D721Med (cell line): Measurements from ENCODE around the gene GPC6.
"Not testable (repeated sequence)": the region's sequence is repeated elsewhere in the genome, so short reads cannot be mapped to it uniquely, and the experiment has no call there.

Source experiments
- DNase-seq: peaks from one replicate; pipeline ENCODE4 v3.0.0; 2011; ENCODE audit warnings: low spot score; ENCODE audit not compliant: insufficient read length
- FAIRE-seq: peaks from 2 replicates; lab custom pipeline; 2011; peaks lifted over from hg19 to GRCh38; lab: Jason Lieb, UNC
- CTCF ChIP-seq: IDR thresholded peaks from 2 replicates; pipeline ENCODE4 v1.5.1; 2012; ENCODE audit warnings: mild to moderate bottlenecking, control low read depth; ENCODE audit not compliant: insufficient read depth; ENCODE audit errors: missing control alignments

Gene GPC6

GRCh38 chr13:93307651-93308050, 81.0 kb downstream of the GPC6 start:
- FAIRE-seq (no peak), DNase-seq (no peak)
- no peak for TF ChIP-seq CTCF

- no peak for TF ChIP-seq CTCF
- FAIRE-seq, result peak; percentile 71
These were observed 83.4 kb downstream of the GPC6 start for GRCh38 chr13:93309886-93310523.

GRCh38 chr13:93316841-93317240, 90.2 kb downstream of the GPC6 start:
- no peak for DNase-seq
- TF ChIP-seq CTCF, result no peak
- FAIRE-seq, result peak; percentile 58

More at GRCh38 chr13:93309886-93310523, 83.4 kb downstream of the GPC6 start:
- DNase-seq, result no peak

- DNase-seq (no peak), FAIRE-seq (no peak)
- TF ChIP-seq CTCF, result no peak
These were observed 92.1 kb downstream of the GPC6 start for GRCh38 chr13:93318534-93319254.

GRCh38 chr13:93320942-93321341, 94.3 kb downstream of the GPC6 start:
- no peak for FAIRE-seq

GRCh38 chr13:93323880-93324279, 97.3 kb downstream of the GPC6 start:
- not testable (repeated sequence) for DNase-seq, FAIRE-seq

More at GRCh38 chr13:93320942-93321341, 94.3 kb downstream of the GPC6 start:
- DNase-seq, result no peak
- no peak for TF ChIP-seq CTCF

- no peak for TF ChIP-seq CTCF
- no peak for DNase-seq
- no peak for FAIRE-seq
These were observed 99.0 kb downstream of the GPC6 start for GRCh38 chr13:93325303-93326233.
